ENCODE results near the gene KCNG2. TPM values are rescaled to one million over a fixed set of nuclear protein-coding genes. Genes with fewer than 3 reads are reported as not detected.

KCNG2 gene
- polyA plus RNA-seq, 1 experiment, result 0.38 TPM

GRCh38 chr18:79770826-79771225 lies 26.9 kb upstream of the KCNG2 start:
- peaks cover 46% of the 10 kb centered on the region for H3K9me3 ChIP-seq (ENCODE audit: control insufficient read depth, insufficient read depth, low read length)
- CTCF ChIA-PET, result no interaction called here
- TF ChIP-seq CTCF (IDR thresholded peaks at IDR 0.05; ENCODE audit: low read depth, low read length), result no peak
- no peak overlapping the region for H3K27ac ChIP-seq (ENCODE audit: low read depth, low read length)
- POLR2A ChIA-PET, result no interaction called here
- no peak overlapping the region for H3K4me3 ChIP-seq (ENCODE audit: low read depth, low read length)
- H3K27me3 ChIP-seq (ENCODE audit: control insufficient read depth, insufficient read depth, low read length), result peaks cover 24% of the 10 kb centered on the region
- no peak for DNase-seq (ENCODE audit: low read depth, low spot score)

GRCh38 chr18:79771446-79772107 lies 26.2 kb upstream of the KCNG2 start:
- POLR2A ChIA-PET, result no interaction called here
- no peak overlapping the region for H3K4me3 ChIP-seq (ENCODE audit: low read depth, low read length)
- H3K9me3 ChIP-seq (ENCODE audit: control insufficient read depth, insufficient read depth, low read length), result peaks cover 43% of the 10 kb centered on the region
- TF ChIP-seq CTCF (IDR thresholded peaks at IDR 0.05; ENCODE audit: low read depth, low read length), result no peak
- peaks cover 25% of the 10 kb centered on the region for H3K27me3 ChIP-seq (ENCODE audit: control insufficient read depth, insufficient read depth, low read length)
- H3K27ac ChIP-seq (ENCODE audit: low read depth, low read length), result no peak overlapping the region
- CTCF ChIA-PET, result no interaction called here
- DNase-seq (ENCODE audit: low read depth, low spot score), result no peak

- ChIA-PET POLR2A (no interaction called here), CTCF (no interaction called here)
- no peak for DNase-seq (ENCODE audit: low read depth, low spot score)
- peaks cover 38% of the 10 kb centered on the region for H3K9me3 ChIP-seq (ENCODE audit: control insufficient read depth, insufficient read depth, low read length)
- no peak for TF ChIP-seq CTCF (IDR thresholded peaks at IDR 0.05; ENCODE audit: low read depth, low read length)
- H3K4me3 ChIP-seq (ENCODE audit: low read depth, low read length), result no peak overlapping the region
- H3K27ac ChIP-seq (ENCODE audit: low read depth, low read length), result no peak overlapping the region
- H3K27me3 ChIP-seq (ENCODE audit: control insufficient read depth, insufficient read depth, low read length), result peaks cover 26% of the 10 kb centered on the region
Observed at GRCh38 chr18:79772108-79772864, 25.5 kb upstream of the KCNG2 start.

GRCh38 chr18:79772865-79773696 lies 24.7 kb upstream of the KCNG2 start:
- Histone ChIP-seq H3K27me3 (ENCODE audit: control insufficient read depth, insufficient read depth, low read length) (peaks cover 26% of the 10 kb centered on the region), H3K4me3 (ENCODE audit: low read depth, low read length) (no peak overlapping the region), H3K9me3 (ENCODE audit: control insufficient read depth, insufficient read depth, low read length) (peaks cover 34% of the 10 kb centered on the region), H3K27ac (ENCODE audit: low read depth, low read length) (no peak overlapping the region)
- ChIA-PET POLR2A (no interaction called here), CTCF (interaction anchor here (0.6 kb wide), 1 partner anchor 12 kb away, joined by 3 read pairs; no protein-coding TSS in a partner anchor)
- TF ChIP-seq CTCF (IDR thresholded peaks at IDR 0.05; ENCODE audit: low read depth, low read length), result no peak
- DNase-seq (ENCODE audit: low read depth, low spot score), result no peak

Measured in AG04450 (cell line).